Endothelial cell of umbilical vein (primary cell): ENCODE measurements around the gene TROAP.

Experiments
- CTCF ChIP-seq, 2 donors: IDR thresholded peaks; 1 replicate in 1 of 2; 2 replicates in 1 of 2; pipeline ENCODE4 v1.5.1; 2011; ENCODE audit warnings: low read length in 2 of 2, mild to moderate bottlenecking in 2 of 2, moderate library complexity in 2 of 2, control low read depth in 1 of 2, inconsistent platforms in 1 of 2, low read depth in 1 of 2; ENCODE audit not compliant: insufficient read depth in 1 of 2; ENCODE audit errors: extremely low read depth in 1 of 2
- MAX ChIP-seq: IDR thresholded peaks from 2 replicates; pipeline ENCODE4 v1.6.1; 2011; ENCODE audit not compliant: insufficient read depth, insufficient read length
- POLR2A ChIP-seq: IDR thresholded peaks from 2 replicates; pipeline ENCODE4 v1.6.1; 2012; ENCODE audit warnings: low read depth, mild to moderate bottlenecking, control low read depth, low read length

GRCh38 chr12:49331380-49332222, 8.5 kb downstream of the TROAP start:
- TF ChIP-seq CTCF (IDR thresholded peaks at IDR 0.05; ENCODE audit: extremely low read depth in 1 of 2, insufficient read depth in 1 of 2, low read depth in 1 of 2, low read length in 2 of 2) (peak; percentile 81 to 86), POLR2A (no peak), MAX (peak; percentile 38)
